OCI-LY3 (cell line): ENCODE results near the gene MAPK12.

Source experiments
- H2AFZ ChIP-seq: fragments of 200-600, 300-600 bp; shearing (Covaris generic); 2 replicates; pipeline ENCODE4 v1.6.0; 2014; ENCODE audit warnings: antibody characterized with exemption, low read depth, low read length
- H3K27ac ChIP-seq: fragments of 200-600, 300-600 bp; sonication (generic); 2 replicates; pipeline ENCODE4 v1.5.1; 2014; ENCODE audit warnings: mild to moderate bottlenecking, low read length, moderate library complexity, mixed read lengths
- H3K27me3 ChIP-seq: fragments of 200-600, 300-600 bp; sonication (generic); 2 replicates; pipeline ENCODE4 v1.6.1; 2014; ENCODE audit warnings: low read depth, low read length, mixed read lengths
- H3K36me3 ChIP-seq: fragments of 200-600, 300-600 bp; sonication (generic); replicated peaks from 2 replicates; pipeline ENCODE3; 2014; ENCODE audit warnings: low read depth, low read length, mixed read lengths
- H3K4me1 ChIP-seq: fragments of 300-600, 200-600 bp; sonication (generic); 2 replicates; pipeline ENCODE4 v1.6.1; 2014; ENCODE audit warnings: low read length, mixed read lengths
- H3K4me2 ChIP-seq: fragments of 200-600, 300-600 bp; sonication (generic); 2 replicates; pipeline ENCODE4 v1.6.1; 2014; ENCODE audit warnings: low read length, mixed read lengths
- H3K4me3 ChIP-seq: fragments of 300-600, 200-600 bp; sonication (generic); 2 replicates; pipeline ENCODE4 v1.5.1; 2014; ENCODE audit warnings: antibody characterized with exemption, mild to moderate bottlenecking, low read length, moderate library complexity
- H3K79me2 ChIP-seq: fragments of 300-600, 200-600 bp; shearing (Covaris generic); 2 replicates; pipeline ENCODE4 v1.6.1; 2014; ENCODE audit warnings: mild to moderate bottlenecking, low read length, mixed read lengths
- H3K9ac ChIP-seq: fragments of 300-600, 200-600 bp; shearing (Covaris generic); 2 replicates; pipeline ENCODE4 v1.6.0; 2014; ENCODE audit warnings: mild to moderate bottlenecking, low read length, moderate library complexity
- H3K9me3 ChIP-seq: fragments of 200-600, 300-600 bp; shearing (Covaris generic); 2 replicates; pipeline ENCODE4 v1.6.1; 2014; ENCODE audit warnings: low read length, mixed read lengths; ENCODE audit not compliant: insufficient read depth
- H4K20me1 ChIP-seq: fragments of 200-600, 300-600 bp; sonication (generic); 2 replicates; pipeline ENCODE4 v1.6.1; 2016; ENCODE audit warnings: low read length, mixed read lengths; ENCODE audit not compliant: insufficient read depth
- CTCF ChIP-seq: fragments of 200-600, 300-600 bp; sonication (generic); IDR thresholded peaks from 2 replicates; pipeline ENCODE4 v1.5.1; 2014; ENCODE audit warnings: antibody characterized with exemption, low read length, low read depth
- EZH2phosphoT487 ChIP-seq: fragments of 200-600 bp; shearing (Covaris generic); IDR thresholded peaks from 2 replicates; pipeline ENCODE4 v1.6.1; 2018; ENCODE audit warnings: antibody characterized with exemption, mixed run types, low read depth

MAPK12 gene

GRCh38 chr22:50248196-50249081 is 13.0 kb downstream of the MAPK12 start:
- Histone ChIP-seq H3K36me3 (no peaks in the 10 kb centered on the region), H3K27me3 (no peaks in the 10 kb centered on the region), H3K79me2 (peaks cover 23% of the 10 kb centered on the region), H4K20me1 (no peaks in the 10 kb centered on the region), H3K9me3 (no peaks in the 10 kb centered on the region), H3K4me2 (peak overlapping the region; percentile 17; the same call in 1 of the 2 replicates), H2AFZ (no peak overlapping the region), H3K9ac (no peak overlapping the region), H3K4me3 (no peak overlapping the region), H3K4me1 (peaks cover 20% of the 10 kb centered on the region; the same call in 1 of the 2 replicates), H3K27ac (no peak overlapping the region)
- TF ChIP-seq CTCF (no peak), EZH2phosphoT487 (no peak)

DNA sequence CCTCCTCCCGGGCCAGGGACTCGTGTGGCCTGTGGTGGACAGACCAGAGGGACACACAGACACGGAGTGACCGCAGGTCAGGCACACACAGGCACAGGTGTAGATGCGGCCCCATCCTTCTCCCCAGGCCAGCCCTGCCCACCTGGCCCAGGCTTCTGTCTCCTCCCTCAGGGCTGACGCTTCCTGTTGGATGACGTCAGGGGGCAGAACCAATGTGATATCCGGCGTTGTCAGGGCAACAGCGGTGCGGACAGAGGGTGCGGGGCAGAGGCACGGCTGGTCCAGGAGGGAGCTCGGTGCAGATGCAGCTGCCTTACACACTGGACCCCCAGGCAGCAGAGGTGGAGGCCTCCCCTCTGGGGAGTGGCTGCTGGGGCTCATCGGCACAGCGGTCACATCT is 13.7 kb downstream of the MAPK12 start:
- Histone ChIP-seq H3K27me3 (no peaks in the 10 kb centered on the region), H2AFZ (no peak overlapping the region), H3K79me2 (peaks cover 30% of the 10 kb centered on the region), H3K4me3 (no peak overlapping the region), H3K4me1 (peaks cover 20% of the 10 kb centered on the region), H3K36me3 (no peaks in the 10 kb centered on the region), H3K9ac (no peak overlapping the region), H3K4me2 (peak overlapping the region; percentile 17; the same call in 1 of the 2 replicates), H3K27ac (no peak overlapping the region), H4K20me1 (no peaks in the 10 kb centered on the region), H3K9me3 (no peaks in the 10 kb centered on the region)
- TF ChIP-seq CTCF (no peak), EZH2phosphoT487 (no peak)

DNA sequence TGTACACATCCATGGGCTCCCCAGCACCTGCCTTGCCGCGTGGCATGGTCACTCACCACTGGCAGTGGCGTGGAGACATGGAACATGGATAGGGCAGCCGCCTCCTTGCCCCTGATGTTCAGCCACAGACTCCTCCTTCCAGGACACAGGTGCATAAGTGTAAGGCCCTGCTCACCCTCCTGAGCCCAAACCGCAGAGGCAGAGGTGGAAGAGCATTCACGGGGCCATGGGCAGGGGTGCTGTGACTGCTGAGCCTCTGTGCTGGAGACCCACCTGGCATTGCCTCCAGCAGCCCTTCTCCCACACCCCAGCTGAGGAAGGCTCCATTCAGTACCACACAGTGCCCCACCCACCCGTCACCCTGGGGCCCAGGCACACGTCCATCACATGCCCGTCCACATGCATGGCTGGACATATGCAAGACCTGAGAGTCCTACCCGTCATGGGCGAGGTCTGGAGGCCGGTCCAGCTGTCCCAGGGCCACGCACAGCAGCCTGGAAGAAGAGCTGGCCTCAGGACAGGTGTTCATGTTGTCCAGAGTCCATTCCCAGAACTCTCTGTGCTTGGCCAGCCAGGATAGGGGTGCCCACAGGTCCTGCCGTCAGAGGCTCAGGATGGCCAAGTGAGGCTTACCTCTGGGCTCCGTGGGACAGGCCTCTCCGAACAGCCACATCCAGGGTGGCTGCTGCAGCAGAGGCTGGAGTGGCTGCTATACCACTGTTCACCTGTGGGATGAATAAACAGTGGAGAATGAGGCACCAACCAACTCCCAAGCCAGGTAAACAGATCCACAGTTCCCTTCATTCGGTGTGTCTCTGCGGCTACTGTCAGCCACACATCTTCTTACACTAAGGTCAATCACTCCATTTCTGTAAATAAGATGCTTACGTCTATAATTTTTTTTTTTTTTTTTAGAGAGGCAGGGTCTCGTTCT is 15.0 kb downstream of the MAPK12 start:
- H3K9ac ChIP-seq = no peak overlapping the region
- H4K20me1 ChIP-seq = no peaks in the 10 kb centered on the region
- H3K36me3 ChIP-seq = peaks cover 3% of the 10 kb centered on the region
- H3K9me3 ChIP-seq = no peaks in the 10 kb centered on the region
- peak overlapping the region; percentile 93; the same call in 1 of the 2 replicates for H3K4me2 ChIP-seq
- H3K4me1 ChIP-seq = peaks cover 22% of the 10 kb centered on the region
- no peak for TF ChIP-seq CTCF
- no peak for TF ChIP-seq EZH2phosphoT487
- peaks cover 42% of the 10 kb centered on the region for H3K79me2 ChIP-seq
- no peaks in the 10 kb centered on the region for H3K27me3 ChIP-seq
- H3K4me3 ChIP-seq = peak overlapping the region; percentile 91; the same call in 1 of the 2 replicates
- no peak overlapping the region for H3K27ac ChIP-seq
- no peak overlapping the region for H2AFZ ChIP-seq
